ENCODE measurements around the gene GINS1.

The GINS1 gene

GRCh38 chr20:25376886-25377285, 30.6 kb upstream of the GINS1 start:
- H2AFZ ChIP-seq (ENCODE audit: low read length), result no peak overlapping the region
- H3K27me3 ChIP-seq (replicated peaks; ENCODE audit: insufficient read depth, low read length), result no peaks in the 10 kb centered on the region
- no peaks in the 10 kb centered on the region for H3K4me1 ChIP-seq (ENCODE audit: low read length)
- no peaks in the 10 kb centered on the region for H3K36me3 ChIP-seq (replicated peaks; ENCODE audit: insufficient read depth, low read length)
- no peak overlapping the region for H3K4me3 ChIP-seq (ENCODE audit: low read length)
- peaks cover 100% of the 10 kb centered on the region for H3K79me2 ChIP-seq (ENCODE audit: low read length)
- no peak for TF ChIP-seq EZH2phosphoT487 (IDR thresholded peaks at IDR 0.05; ENCODE audit: low read length)
- TF ChIP-seq CTCF (IDR thresholded peaks at IDR 0.05; ENCODE audit: low read length), result no peak
- TF ChIP-seq EZH2 (optimal IDR thresholded peaks at IDR 0.05; ENCODE audit: low read depth, low read length), result no peak
- DNase-seq, result no peak
- no peaks in the 10 kb centered on the region for H3F3A ChIP-seq (ENCODE audit: insufficient read depth, low read length)
- no peak overlapping the region for H3K4me2 ChIP-seq (ENCODE audit: low read depth, low read length)
- peaks cover 11% of the 10 kb centered on the region; the same call in 1 of the 2 replicates for H4K20me1 ChIP-seq (ENCODE audit: insufficient read depth, low read length)
- no peaks in the 10 kb centered on the region for H3K9me2 ChIP-seq (replicated peaks; ENCODE audit: insufficient read depth, low read length)
- H3K9me3 ChIP-seq (replicated peaks; ENCODE audit: insufficient read depth, low read length), result no peaks in the 10 kb centered on the region
- H3K9ac ChIP-seq (ENCODE audit: low read length), result no peak overlapping the region
- H3K27ac ChIP-seq (ENCODE audit: low read length), result no peak overlapping the region

GRCh38 chr20:25378189-25378883, 29.1 kb upstream of the GINS1 start:
- TF ChIP-seq CTCF (IDR thresholded peaks at IDR 0.05; ENCODE audit: low read length), result no peak
- TF ChIP-seq EZH2phosphoT487 (IDR thresholded peaks at IDR 0.05; ENCODE audit: low read length), result no peak
- TF ChIP-seq EZH2 (optimal IDR thresholded peaks at IDR 0.05; ENCODE audit: low read depth, low read length), result no peak
- H3K4me2 ChIP-seq (ENCODE audit: low read depth, low read length), result no peak overlapping the region
- H3K4me1 ChIP-seq (ENCODE audit: low read length), result no peaks in the 10 kb centered on the region
- H3F3A ChIP-seq (ENCODE audit: insufficient read depth, low read length), result no peaks in the 10 kb centered on the region
- H3K4me3 ChIP-seq (ENCODE audit: low read length), result no peak overlapping the region
- no peaks in the 10 kb centered on the region for H3K36me3 ChIP-seq (replicated peaks; ENCODE audit: insufficient read depth, low read length)
- H3K79me2 ChIP-seq (ENCODE audit: low read length), result peaks cover 100% of the 10 kb centered on the region
- H2AFZ ChIP-seq (ENCODE audit: low read length), result no peak overlapping the region
- no peak overlapping the region for H3K9ac ChIP-seq (ENCODE audit: low read length)
- no peaks in the 10 kb centered on the region for H3K27me3 ChIP-seq (replicated peaks; ENCODE audit: insufficient read depth, low read length)
- no peak for DNase-seq
- peaks cover 17% of the 10 kb centered on the region; the same call in 1 of the 2 replicates for H4K20me1 ChIP-seq (ENCODE audit: insufficient read depth, low read length)
- H3K9me2 ChIP-seq (replicated peaks; ENCODE audit: insufficient read depth, low read length), result no peaks in the 10 kb centered on the region
- no peak overlapping the region for H3K27ac ChIP-seq (ENCODE audit: low read length)
- no peaks in the 10 kb centered on the region for H3K9me3 ChIP-seq (replicated peaks; ENCODE audit: insufficient read depth, low read length)

- Histone ChIP-seq H2AFZ (ENCODE audit: low read length) (no peak overlapping the region), H3K9me2 (replicated peaks; ENCODE audit: insufficient read depth, low read length) (no peaks in the 10 kb centered on the region), H4K20me1 (ENCODE audit: insufficient read depth, low read length) (peaks cover 17% of the 10 kb centered on the region; the same call in 1 of the 2 replicates), H3K36me3 (replicated peaks; ENCODE audit: insufficient read depth, low read length) (no peaks in the 10 kb centered on the region), H3F3A (ENCODE audit: insufficient read depth, low read length) (no peaks in the 10 kb centered on the region), H3K9ac (ENCODE audit: low read length) (no peak overlapping the region), H3K9me3 (replicated peaks; ENCODE audit: insufficient read depth, low read length) (no peaks in the 10 kb centered on the region), H3K27ac (ENCODE audit: low read length) (no peak overlapping the region), H3K4me3 (ENCODE audit: low read length) (no peak overlapping the region), H3K27me3 (replicated peaks; ENCODE audit: insufficient read depth, low read length) (no peaks in the 10 kb centered on the region), H3K79me2 (ENCODE audit: low read length) (peaks cover 96% of the 10 kb centered on the region), H3K4me2 (ENCODE audit: low read depth, low read length) (no peak overlapping the region), H3K4me1 (ENCODE audit: low read length) (no peaks in the 10 kb centered on the region)
- TF ChIP-seq EZH2 (optimal IDR thresholded peaks at IDR 0.05; ENCODE audit: low read depth, low read length), result no peak
- TF ChIP-seq EZH2phosphoT487 (IDR thresholded peaks at IDR 0.05; ENCODE audit: low read length), result no peak
- TF ChIP-seq CTCF (IDR thresholded peaks at IDR 0.05; ENCODE audit: low read length), result no peak
- no peak for DNase-seq
Measured at GRCh38 chr20:25378884-25379733, 28.4 kb upstream of the GINS1 start.
